Neural cell (in vitro differentiated cells): ENCODE results near the gene LGSN.

Source experiments
- EP300 ChIP-seq: fragments of 450-650 bp; conservative IDR thresholded peaks from 2 replicates; pipeline ENCODE4 v1.6.1; 2014; ENCODE audit warnings: antibody characterized with exemption, mild to moderate bottlenecking, moderate library complexity; ENCODE audit not compliant: poor library complexity, severe bottlenecking
- TF ChIP-seq, protein P1 (sequence below): fragments of 450-650 bp; IDR thresholded peaks from 2 replicates; pipeline ENCODE4 v1.5.1; 2014; ENCODE audit warnings: antibody characterized with exemption, mild to moderate bottlenecking, moderate library complexity; ENCODE audit not compliant: poor library complexity, severe bottlenecking
- TF ChIP-seq, protein P2 (sequence below): IDR thresholded peaks from 2 replicates; pipeline ENCODE4 v1.6.1; 2012; ENCODE audit warnings: borderline replicate concordance

DNA sequence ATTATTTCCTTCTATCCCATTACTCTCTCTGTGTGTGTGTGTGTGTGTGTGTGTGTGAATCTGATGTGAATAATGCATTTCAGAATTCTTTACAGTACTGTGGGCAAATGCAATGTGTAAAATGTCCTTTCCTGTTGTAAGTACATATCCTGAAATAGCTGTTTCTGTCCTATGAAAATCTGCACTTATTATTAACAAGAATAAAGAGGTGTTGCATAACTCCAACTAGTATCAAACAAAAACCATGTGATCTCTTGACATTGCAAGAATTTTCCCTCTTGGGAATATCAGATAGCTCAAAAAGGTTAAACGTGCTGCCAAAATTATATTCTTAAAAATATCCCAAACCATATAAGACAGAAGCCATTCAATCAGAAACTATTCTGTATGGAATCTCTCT lies 52.0 kb downstream of the LGSN start:
- TF ChIP-seq, protein P1, sequence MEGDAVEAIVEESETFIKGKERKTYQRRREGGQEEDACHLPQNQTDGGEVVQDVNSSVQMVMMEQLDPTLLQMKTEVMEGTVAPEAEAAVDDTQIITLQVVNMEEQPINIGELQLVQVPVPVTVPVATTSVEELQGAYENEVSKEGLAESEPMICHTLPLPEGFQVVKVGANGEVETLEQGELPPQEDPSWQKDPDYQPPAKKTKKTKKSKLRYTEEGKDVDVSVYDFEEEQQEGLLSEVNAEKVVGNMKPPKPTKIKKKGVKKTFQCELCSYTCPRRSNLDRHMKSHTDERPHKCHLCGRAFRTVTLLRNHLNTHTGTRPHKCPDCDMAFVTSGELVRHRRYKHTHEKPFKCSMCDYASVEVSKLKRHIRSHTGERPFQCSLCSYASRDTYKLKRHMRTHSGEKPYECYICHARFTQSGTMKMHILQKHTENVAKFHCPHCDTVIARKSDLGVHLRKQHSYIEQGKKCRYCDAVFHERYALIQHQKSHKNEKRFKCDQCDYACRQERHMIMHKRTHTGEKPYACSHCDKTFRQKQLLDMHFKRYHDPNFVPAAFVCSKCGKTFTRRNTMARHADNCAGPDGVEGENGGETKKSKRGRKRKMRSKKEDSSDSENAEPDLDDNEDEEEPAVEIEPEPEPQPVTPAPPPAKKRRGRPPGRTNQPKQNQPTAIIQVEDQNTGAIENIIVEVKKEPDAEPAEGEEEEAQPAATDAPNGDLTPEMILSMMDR = no peak
- TF ChIP-seq EP300 = no peak
- TF ChIP-seq, protein P2, sequence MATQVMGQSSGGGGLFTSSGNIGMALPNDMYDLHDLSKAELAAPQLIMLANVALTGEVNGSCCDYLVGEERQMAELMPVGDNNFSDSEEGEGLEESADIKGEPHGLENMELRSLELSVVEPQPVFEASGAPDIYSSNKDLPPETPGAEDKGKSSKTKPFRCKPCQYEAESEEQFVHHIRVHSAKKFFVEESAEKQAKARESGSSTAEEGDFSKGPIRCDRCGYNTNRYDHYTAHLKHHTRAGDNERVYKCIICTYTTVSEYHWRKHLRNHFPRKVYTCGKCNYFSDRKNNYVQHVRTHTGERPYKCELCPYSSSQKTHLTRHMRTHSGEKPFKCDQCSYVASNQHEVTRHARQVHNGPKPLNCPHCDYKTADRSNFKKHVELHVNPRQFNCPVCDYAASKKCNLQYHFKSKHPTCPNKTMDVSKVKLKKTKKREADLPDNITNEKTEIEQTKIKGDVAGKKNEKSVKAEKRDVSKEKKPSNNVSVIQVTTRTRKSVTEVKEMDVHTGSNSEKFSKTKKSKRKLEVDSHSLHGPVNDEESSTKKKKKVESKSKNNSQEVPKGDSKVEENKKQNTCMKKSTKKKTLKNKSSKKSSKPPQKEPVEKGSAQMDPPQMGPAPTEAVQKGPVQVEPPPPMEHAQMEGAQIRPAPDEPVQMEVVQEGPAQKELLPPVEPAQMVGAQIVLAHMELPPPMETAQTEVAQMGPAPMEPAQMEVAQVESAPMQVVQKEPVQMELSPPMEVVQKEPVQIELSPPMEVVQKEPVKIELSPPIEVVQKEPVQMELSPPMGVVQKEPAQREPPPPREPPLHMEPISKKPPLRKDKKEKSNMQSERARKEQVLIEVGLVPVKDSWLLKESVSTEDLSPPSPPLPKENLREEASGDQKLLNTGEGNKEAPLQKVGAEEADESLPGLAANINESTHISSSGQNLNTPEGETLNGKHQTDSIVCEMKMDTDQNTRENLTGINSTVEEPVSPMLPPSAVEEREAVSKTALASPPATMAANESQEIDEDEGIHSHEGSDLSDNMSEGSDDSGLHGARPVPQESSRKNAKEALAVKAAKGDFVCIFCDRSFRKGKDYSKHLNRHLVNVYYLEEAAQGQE = no peak
